H1 (cell line): Measurements from ENCODE around the gene LSM4. TPM values are rescaled to one million over a fixed set of nuclear protein-coding genes. Genes with fewer than 3 reads are reported as not detected.
A peak's percentile ranks its signal among the peaks of the same experiment; 100 is the strongest.

ENCODE experiments used
- CTCF ChIA-PET: fragments of 300-600 bp; sonication (Branson Sonifier 250); formaldehyde crosslinking; loops from one replicate; lab custom pipeline; 2021; ENCODE audit not compliant: partially characterized antibody; lab: Charles Lee
- POLR2A ChIA-PET: fragments of 300-600 bp; sonication (Branson Sonifier 250); formaldehyde crosslinking; loops from one replicate; lab custom pipeline; 2021; ENCODE audit warnings: inconsistent platforms; ENCODE audit not compliant: partially characterized antibody; lab: Charles Lee
- DNase-seq, 2 experiments: peaks; one replicate each; pipeline versions ENCODE4 v3.0.0 to v3.0.0-alpha.2; 2010 to 2022; ENCODE audit warnings: low spot score in 2 of 2, low read depth in 1 of 2, mixed read lengths in 1 of 2
- FAIRE-seq: peaks from 2 replicates; lab custom pipeline; 2011; peaks lifted over from hg19 to GRCh38; lab: Jason Lieb, UNC
- H2AFZ ChIP-seq: 2 replicates; pipeline ENCODE4 v1.8.1; 2012; ENCODE audit warnings: low read length, inconsistent platforms
- H2AK5ac ChIP-seq: 2 replicates; pipeline ENCODE4 v1.6.1; 2013; ENCODE audit warnings: low read depth, low read length
- H2BK120ac ChIP-seq: replicated peaks from 2 replicates; pipeline ENCODE3; 2013; ENCODE audit warnings: low read depth, low read length, inconsistent platforms
- H2BK12ac ChIP-seq: 2 replicates; pipeline ENCODE4 v1.6.1; 2013; ENCODE audit warnings: low read depth, low read length
- H2BK15ac ChIP-seq: 2 replicates; pipeline ENCODE4 v1.6.1; 2013; ENCODE audit warnings: low read length
- H2BK20ac ChIP-seq: 2 replicates; pipeline ENCODE4 v1.6.1; 2013; ENCODE audit warnings: low read length
- H2BK5ac ChIP-seq: 2 replicates; pipeline ENCODE4 v1.6.1; 2013; ENCODE audit warnings: low read depth, low read length
- H3K14ac ChIP-seq: 2 replicates; pipeline ENCODE4 v1.6.1; 2013; ENCODE audit warnings: inconsistent platforms; ENCODE audit not compliant: insufficient read length
- H3K18ac ChIP-seq: 2 replicates; pipeline ENCODE4 v1.6.1; 2013; ENCODE audit warnings: low read length; ENCODE audit errors: extremely low read depth
- H3K23ac ChIP-seq: 2 replicates; pipeline ENCODE4 v1.6.1; 2013; ENCODE audit warnings: inconsistent platforms; ENCODE audit not compliant: insufficient read length
- H3K23me2 ChIP-seq: 2 replicates; pipeline ENCODE4 v1.6.1; 2013; ENCODE audit warnings: low read depth, low read length
- H3K27ac ChIP-seq: 2 replicates; pipeline ENCODE4 v1.6.1; 2011; ENCODE audit warnings: low read depth, low read length, inconsistent platforms
- H3K27me3 ChIP-seq, 4 experiments: replicated peaks in 1 of 4; 1 replicate in 1 of 4; 2 replicates in 3 of 4; pipeline versions ENCODE4 v1.6.1 to v1.8.1; 2011 to 2013; ENCODE audit warnings: low read length in 3 of 4, mild to moderate bottlenecking in 3 of 4, inconsistent platforms in 2 of 4, mixed read lengths in 2 of 4, moderate library complexity in 1 of 4; ENCODE audit not compliant: control insufficient read depth in 3 of 4, insufficient read depth in 3 of 4; ENCODE audit errors: extremely low read depth in 1 of 4
- H3K36me3 ChIP-seq, 4 experiments: 2 replicates each; pipeline versions ENCODE4 v1.6.1 to v1.8.1; 2011 to 2013; ENCODE audit warnings: mild to moderate bottlenecking in 4 of 4, low read length in 3 of 4, moderate library complexity in 2 of 4, control low read depth in 1 of 4, inconsistent platforms in 1 of 4; ENCODE audit not compliant: insufficient read depth in 4 of 4, control insufficient read depth in 2 of 4
- H3K4ac ChIP-seq: replicated peaks from 2 replicates; pipeline ENCODE3; 2013; ENCODE audit warnings: low read length, low read depth, mixed read lengths, inconsistent platforms; ENCODE audit not compliant: insufficient read length
- H3K4me1 ChIP-seq, 4 experiments: replicated peaks in 1 of 4; 1 replicate in 1 of 4; 2 replicates in 3 of 4; pipeline versions ENCODE4 v1.6.1 to v1.8.1; 2011 to 2013; ENCODE audit warnings: low read length in 3 of 4, inconsistent platforms in 2 of 4, mixed read lengths in 1 of 4; ENCODE audit not compliant: insufficient read depth in 4 of 4, control insufficient read depth in 3 of 4
- H3K4me2 ChIP-seq, 2 experiments: 2 replicates each; pipeline versions ENCODE4 v1.6.1 to v1.8.1; 2011 to 2013; ENCODE audit warnings: low read depth in 2 of 2, low read length in 2 of 2, control low read depth in 1 of 2, inconsistent platforms in 1 of 2, mild to moderate bottlenecking in 1 of 2; ENCODE audit not compliant: insufficient read depth in 1 of 2
- H3K4me3 ChIP-seq, 4 experiments: fragments of 200-600, 300-600 bp in 1 of 4; sonication (generic), shearing (Covaris generic), sonication (Bioruptor Twin) in 1 of 4; 2 replicates each; pipeline versions ENCODE4 v1.5.1 to v1.8.1; 2011 to 2016; ENCODE audit warnings: low read length in 4 of 4, low read depth in 3 of 4, control low read depth in 2 of 4, inconsistent platforms in 2 of 4, mild to moderate bottlenecking in 2 of 4, mixed read lengths in 1 of 4, moderate library complexity in 1 of 4; ENCODE audit not compliant: insufficient read depth in 2 of 4; ENCODE audit errors: extremely low read depth in 1 of 4
- H3K56ac ChIP-seq: replicated peaks from 2 replicates; pipeline ENCODE3; 2013; ENCODE audit warnings: low read depth, mild to moderate bottlenecking, mixed read lengths, low read length, inconsistent platforms; ENCODE audit not compliant: insufficient read length
- H3K79me1 ChIP-seq: 2 replicates; pipeline ENCODE4 v1.6.1; 2013; ENCODE audit warnings: low read depth, low read length, control low read depth
- H3K79me2 ChIP-seq, 2 experiments: 2 replicates each; pipeline versions ENCODE4 v1.6.1 to v1.8.1; 2012 to 2013; ENCODE audit warnings: low read length in 2 of 2, mild to moderate bottlenecking in 2 of 2, inconsistent platforms in 1 of 2; ENCODE audit not compliant: insufficient read depth in 2 of 2, control insufficient read depth in 1 of 2
- H3K9ac ChIP-seq, 4 experiments: replicated peaks in 1 of 4; 1 replicate in 1 of 4; 2 replicates in 3 of 4; pipeline versions ENCODE4 v1.6.1 to v1.8.1; 2011 to 2013; ENCODE audit warnings: low read depth in 3 of 4, low read length in 3 of 4, control low read depth in 2 of 4, mild to moderate bottlenecking in 2 of 4, moderate library complexity in 2 of 4, inconsistent platforms in 1 of 4; ENCODE audit errors: extremely low read depth in 1 of 4
- H3K9me3 ChIP-seq, 2 experiments: 2 replicates each; pipeline versions ENCODE4 v1.6.1 to v1.8.1; 2012 to 2013; ENCODE audit warnings: mild to moderate bottlenecking in 2 of 2, moderate library complexity in 2 of 2, control low read depth in 1 of 2, inconsistent platforms in 1 of 2, low read depth in 1 of 2, low read length in 1 of 2, mixed read lengths in 1 of 2; ENCODE audit not compliant: insufficient read depth in 2 of 2
- H4K20me1 ChIP-seq, 2 experiments: replicated peaks in 1 of 2; 2 replicates each; pipeline versions ENCODE3 to v1.8.1; 2011 to 2013; ENCODE audit warnings: inconsistent platforms in 2 of 2, low read length in 2 of 2, mild to moderate bottlenecking in 1 of 2; ENCODE audit not compliant: insufficient read depth in 2 of 2, control insufficient read depth in 1 of 2
- H4K5ac ChIP-seq: 2 replicates; pipeline ENCODE4 v1.6.1; 2013; ENCODE audit warnings: low read length, low read depth, mixed read lengths, inconsistent platforms; ENCODE audit not compliant: insufficient read length
- H4K8ac ChIP-seq: 2 replicates; pipeline ENCODE4 v1.8.0; 2013; ENCODE audit warnings: mild to moderate bottlenecking, moderate library complexity, low read length, inconsistent platforms; ENCODE audit not compliant: insufficient read depth; ENCODE audit errors: extremely low read depth
- H4K91ac ChIP-seq: replicated peaks from 2 replicates; pipeline ENCODE3; 2013; ENCODE audit warnings: low read length, mixed read lengths, inconsistent platforms; ENCODE audit not compliant: insufficient read length
- ASH2L ChIP-seq: fragments of 200-600, 300-600 bp; sonication (generic); IDR thresholded peaks from one replicate; pipeline ENCODE4 v1.7.1; 2017; ENCODE audit warnings: low read length
- CEBPB ChIP-seq: IDR thresholded peaks from 2 replicates; pipeline ENCODE4 v1.6.1; 2012; ENCODE audit warnings: low read depth, low read length
- CHD1 ChIP-seq: IDR thresholded peaks from 2 replicates; pipeline ENCODE4 v1.6.1; 2012; ENCODE audit warnings: low read depth, low read length, improper control_type of control experiment
- MAX ChIP-seq: IDR thresholded peaks from 2 replicates; pipeline ENCODE4 v1.6.1; 2012; ENCODE audit warnings: inconsistent platforms
- POLR2AphosphoS5 ChIP-seq: IDR thresholded peaks from 2 replicates; pipeline ENCODE4 v1.6.1; 2011; ENCODE audit warnings: low read depth, low read length
- POU5F1 ChIP-seq: IDR thresholded peaks from 2 replicates; pipeline ENCODE4 v1.6.1; 2011; ENCODE audit warnings: low read depth, mild to moderate bottlenecking, low read length, moderate library complexity
- WGBS, 2 experiments: shearing (Covaris generic) in 1 of 2; methylation state at CpG; one replicate each; pipeline versions ENCODE4 v1.1.6 to v1.1.7; 2013 to 2015; ENCODE audit warnings: low lambda C conversion rate in 2 of 2, mixed read lengths in 2 of 2, inconsistent platforms in 1 of 2, low coverage in 1 of 2, missing lambda C conversion rate in 1 of 2; ENCODE audit not compliant: insufficient replicate concordance in 2 of 2, insufficient coverage in 1 of 2, insufficient read length in 1 of 2; ENCODE audit errors: extremely low coverage in 1 of 2, missing lambda C conversion rate in 1 of 2; 5-methylcytosine and 5-hydroxymethylcytosine counted together
- polyA plus RNA-seq, 7 experiments: library from polyadenylated mRNA; depleted of rRNA in 3 of 7; stranded (reverse) in 5 of 7; unstranded in 2 of 7; fragments of >200 nt in 5 of 7; fragments of 200-250 nt in 2 of 7; gene quantifications; 1 replicate in 5 of 7; 2 replicates in 1 of 7; 4 replicates in 1 of 7; pipeline versions ENCODE4 v1.2.1 to v1.2.3, GENCODE V29; 2011 to 2013; ENCODE audit warnings: missing spikeins in 2 of 7, mixed read lengths in 2 of 7
- total RNA-seq: library from RNA; stranded (reverse); fragmentation: NEBNext Ultra II Directional; extraction: Animal tissue kit (Norgen Biotek cat#: 25700); gene quantifications from 2 replicates; pipeline ENCODE4 v1.2.1, GENCODE V29; 2021

LSM4 gene
- total and polyA plus RNA-seq, 2 of the 8 experiments (the other 6 are each of a cell fraction or from before 2014, with no cell fraction given), result 302 to 319 TPM

GRCh38 chr19:18353378-18354005, 30.6 kb upstream of the LSM4 start:
- TF ChIP-seq ASH2L, result no peak
- no peak for TF ChIP-seq CHD1
- TF ChIP-seq POU5F1, result no peak
- peak; percentile 79; the same call in 1 of the 2 replicates for TF ChIP-seq CEBPB
- TF ChIP-seq POLR2AphosphoS5, result no peak
- TF ChIP-seq MAX, result no peak
- no peaks in the 10 kb centered on the region for H3K27me3 ChIP-seq
- H2BK12ac ChIP-seq, result no peak overlapping the region
- H3K79me2 ChIP-seq, result no peaks in the 10 kb centered on the region
- no peak for FAIRE-seq
- no peak overlapping the region for H2BK5ac ChIP-seq
- H3K56ac ChIP-seq, result no peak overlapping the region
- H2AK5ac ChIP-seq, result no peak overlapping the region
- no peak overlapping the region for H2BK20ac ChIP-seq
- no peaks in the 10 kb centered on the region for H3K4me1 ChIP-seq
- ChIA-PET POLR2A (interaction anchor here (1.1 kb wide), 1 partner anchor 9 kb away, joined by 3 read pairs; no protein-coding TSS in a partner anchor), CTCF (interaction anchor here (0.7 to 8.1 kb wide), 10 partner anchors 12 to 92 kb away, joined by 3 to 69 read pairs (median 4); partner anchors contain the start of gene GDF15)
- no peak overlapping the region for H4K91ac ChIP-seq
- no peak overlapping the region for H2AFZ ChIP-seq
- no peak overlapping the region for H3K27ac ChIP-seq
- H3K36me3 ChIP-seq, result peaks cover 0 to 10% (median 2%) of the 10 kb centered on the region in 4 experiments; a peak in 4 of 8 replicates
- no peak overlapping the region for H3K4ac ChIP-seq
- 91% methylated on average over 8 of the region's 8 CpGs; no CpG with 5 or more reads in 1 of the 2 experiments for WGBS, 2 experiments
- H3K23ac ChIP-seq, result no peak overlapping the region
- no peaks in the 10 kb centered on the region for H3K23me2 ChIP-seq
- H4K20me1 ChIP-seq, result no peaks in the 10 kb centered on the region
- H3K18ac ChIP-seq, result no peak overlapping the region
- H3K79me1 ChIP-seq, result no peaks in the 10 kb centered on the region
- no peak overlapping the region for H4K5ac ChIP-seq
- H2BK120ac ChIP-seq, result no peak overlapping the region
- no peak overlapping the region for H3K14ac ChIP-seq
- no peak overlapping the region for H4K8ac ChIP-seq
- H3K4me2 ChIP-seq, result no peak overlapping the region
- peaks cover 0 to 2% of the 10 kb centered on the region in 2 experiments; a peak in 1 of 4 replicates for H3K9me3 ChIP-seq
- no peak for DNase-seq
- peak overlapping the region; percentile 72; the same call in 1 of the 2 replicates for H2BK15ac ChIP-seq
- no peak overlapping the region for H3K4me3 ChIP-seq
- H3K9ac ChIP-seq, result no peak overlapping the region
